Lower leg skin (tissue), 4 donors: ENCODE results near the gene FKBP1B. TPM values are rescaled to one million over a fixed set of nuclear protein-coding genes. Genes with fewer than 3 reads are reported as not detected.
A peak's percentile ranks its signal among the peaks of the same experiment; 100 is the strongest.

Source experiments
- DNase-seq, 2 donors: peaks; one replicate each; pipeline ENCODE4 v3.0.0-alpha.2; 2019; ENCODE audit warnings: low spot score in 2 of 2
- H3K4me3 ChIP-seq: fragments of 200-600 bp; sonication (generic); 2 replicates; pipeline ENCODE4 v1.5.1; 2017; ENCODE audit warnings: mild to moderate bottlenecking, low read depth; ENCODE audit not compliant: poor library complexity, severe bottlenecking
- POLR2A ChIP-seq, 2 donors: fragments of 450-650 bp; IDR thresholded peaks; one replicate each; pipeline ENCODE4 v1.6.1; 2016 to 2017; ENCODE audit warnings: antibody characterized with exemption in 2 of 2, mild to moderate bottlenecking in 1 of 2, moderate library complexity in 1 of 2
- WGBS, 2 donors: methylation state at CpG; one replicate each; pipeline ENCODE4 v1.1.5; 2018; 5-methylcytosine and 5-hydroxymethylcytosine counted together
- intact Hi-C: fragments of 100-400 bp; cut with DNase I; formaldehyde crosslinking; loops from one replicate; pipeline ENCODE4 v1.15.0; 2023; ENCODE audit warnings: low total_unique reads
- total RNA-seq, 4 donors: library from RNA; depleted of rRNA; stranded (reverse); fragments of >200 nt; gene quantifications; one replicate each; pipeline ENCODE4 v1.1.0, GENCODE V29; 2016
- TF ChIP-seq, protein P1 (sequence below), 3 donors: fragments of 450-650 bp; IDR thresholded peaks; one replicate each; pipeline ENCODE4 v1.5.1; 2016; ENCODE audit warnings: antibody characterized with exemption in 3 of 3, mild to moderate bottlenecking in 3 of 3, moderate library complexity in 2 of 3

Gene FKBP1B
- total RNA-seq, 4 donors from 2014 or later = 7.2 to 11.8 (median 9.5) TPM

- TF ChIP-seq POLR2A (IDR thresholded peaks at IDR 0.05) = no peak
- TF ChIP-seq, protein P1, sequence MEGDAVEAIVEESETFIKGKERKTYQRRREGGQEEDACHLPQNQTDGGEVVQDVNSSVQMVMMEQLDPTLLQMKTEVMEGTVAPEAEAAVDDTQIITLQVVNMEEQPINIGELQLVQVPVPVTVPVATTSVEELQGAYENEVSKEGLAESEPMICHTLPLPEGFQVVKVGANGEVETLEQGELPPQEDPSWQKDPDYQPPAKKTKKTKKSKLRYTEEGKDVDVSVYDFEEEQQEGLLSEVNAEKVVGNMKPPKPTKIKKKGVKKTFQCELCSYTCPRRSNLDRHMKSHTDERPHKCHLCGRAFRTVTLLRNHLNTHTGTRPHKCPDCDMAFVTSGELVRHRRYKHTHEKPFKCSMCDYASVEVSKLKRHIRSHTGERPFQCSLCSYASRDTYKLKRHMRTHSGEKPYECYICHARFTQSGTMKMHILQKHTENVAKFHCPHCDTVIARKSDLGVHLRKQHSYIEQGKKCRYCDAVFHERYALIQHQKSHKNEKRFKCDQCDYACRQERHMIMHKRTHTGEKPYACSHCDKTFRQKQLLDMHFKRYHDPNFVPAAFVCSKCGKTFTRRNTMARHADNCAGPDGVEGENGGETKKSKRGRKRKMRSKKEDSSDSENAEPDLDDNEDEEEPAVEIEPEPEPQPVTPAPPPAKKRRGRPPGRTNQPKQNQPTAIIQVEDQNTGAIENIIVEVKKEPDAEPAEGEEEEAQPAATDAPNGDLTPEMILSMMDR (IDR thresholded peaks at IDR 0.05) = no peak
- 5 to 11% methylated on average over 9 of the region's 9 CpGs for WGBS, 2 donors
- DNase-seq = no peak
- intact Hi-C loops = no loop called here
- peak overlapping the region; percentile 41 for H3K4me3 ChIP-seq
Measured at GRCh38 chr2:24077535-24077877, 28.0 kb downstream of the FKBP1B start.

DNA sequence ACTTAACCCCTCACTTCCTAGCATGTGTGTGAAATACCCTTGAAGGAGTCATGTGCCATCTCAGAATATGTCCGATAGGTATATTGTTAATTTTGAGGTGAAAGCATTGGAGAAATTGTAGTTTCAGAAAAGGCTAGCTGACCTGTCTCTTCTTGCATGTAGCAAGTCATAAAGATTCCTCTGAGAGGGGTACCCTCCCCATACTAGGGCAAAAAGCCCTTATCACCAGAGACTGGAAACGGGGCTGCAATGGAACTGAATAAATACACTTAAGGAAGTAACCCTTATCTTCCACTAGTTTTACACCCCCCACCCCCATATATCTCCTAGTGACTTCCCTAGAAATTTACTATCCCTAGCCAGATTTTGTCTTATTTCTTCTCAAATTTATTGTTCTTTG is 28.3 kb downstream of the FKBP1B start:
- DNase-seq = no peak
- no peak for TF ChIP-seq POLR2A (IDR thresholded peaks at IDR 0.05)
- TF ChIP-seq, protein P1 (IDR thresholded peaks at IDR 0.05) = no peak
- intact Hi-C loops = no loop called here
- WGBS, 2 donors = 57 to 60% methylated on average over 2 of the region's 2 CpGs
- H3K4me3 ChIP-seq = no peak overlapping the region

DNA sequence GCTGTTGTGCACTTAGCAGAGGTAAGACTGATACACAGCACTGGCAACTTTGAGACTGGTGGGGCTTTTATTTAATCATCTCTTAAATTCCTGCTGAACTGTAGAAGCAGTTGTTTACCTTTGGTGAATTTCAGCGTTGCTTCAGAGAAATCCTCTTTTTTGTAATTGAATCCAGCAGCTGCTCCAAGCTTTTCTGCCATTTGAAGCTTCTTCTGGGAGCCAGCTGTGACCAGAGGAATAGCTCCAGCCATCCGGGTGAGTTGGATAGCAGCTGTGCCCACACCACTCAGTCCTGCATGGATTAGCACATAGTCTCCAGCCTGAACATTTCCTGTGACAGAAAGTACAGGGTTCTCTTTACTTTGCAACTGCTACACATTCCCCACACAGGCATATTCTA is 31.2 kb downstream of the FKBP1B start:
- intact Hi-C loops = loop anchor here (10.0 kb wide), 2 partner anchors 146 to 256 kb away; no protein-coding TSS in a partner anchor
- WGBS, 2 donors = 54 to 76% methylated on average over 2 of the region's 2 CpGs
- no peak for TF ChIP-seq POLR2A (IDR thresholded peaks at IDR 0.05)
- TF ChIP-seq, protein P1 (IDR thresholded peaks at IDR 0.05) = no peak
- DNase-seq = no peak
- no peak overlapping the region for H3K4me3 ChIP-seq

DNA sequence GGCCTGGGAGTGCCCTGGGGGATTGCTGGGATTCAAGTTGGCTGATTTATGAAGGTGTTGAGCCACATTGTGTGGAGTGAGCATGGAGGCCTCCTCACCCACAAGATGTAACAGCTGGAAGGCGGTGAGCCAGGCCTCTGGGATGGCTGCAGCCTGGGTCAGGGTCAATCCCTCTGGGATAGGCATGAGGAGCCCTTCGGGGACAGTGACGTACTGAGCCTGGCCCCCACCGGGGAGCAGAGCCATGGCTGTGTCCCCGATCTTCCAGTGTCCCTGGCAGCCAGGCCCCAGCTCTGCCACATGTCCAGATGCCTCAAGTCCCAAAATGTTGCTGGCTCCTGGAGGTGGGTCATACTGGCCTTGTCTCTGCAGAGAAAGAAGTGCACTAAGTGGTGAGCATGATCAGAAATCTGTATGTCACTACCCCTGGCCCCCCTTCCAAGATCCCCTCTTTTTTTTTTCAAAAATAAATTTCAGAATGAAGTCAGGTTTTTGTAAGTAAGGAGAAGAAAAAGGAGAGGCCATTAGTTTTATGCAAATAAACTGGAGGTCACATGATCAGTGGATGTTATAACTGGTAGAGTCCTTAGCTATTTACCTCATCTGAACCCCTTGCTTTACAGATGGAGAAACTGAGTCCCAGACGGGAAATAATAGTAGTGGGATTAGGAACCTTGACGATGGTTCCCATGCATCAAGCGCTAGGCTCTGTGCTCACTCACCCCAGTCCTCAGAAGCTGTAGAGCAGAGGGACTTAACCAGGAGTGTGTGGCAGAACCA is 33.4 kb downstream of the FKBP1B start:
- TF ChIP-seq, protein P1 (IDR thresholded peaks at IDR 0.05) = no peak
- no peak for TF ChIP-seq POLR2A (IDR thresholded peaks at IDR 0.05)
- WGBS, 2 donors = 74 to 87% methylated on average over 8 of the region's 8 CpGs
- intact Hi-C loops = loop anchor here (10.0 kb wide), 2 partner anchors 148 to 258 kb away; no protein-coding TSS in a partner anchor
- DNase-seq = peak in 1 of 2 donors; percentile 80
- H3K4me3 ChIP-seq = no peak overlapping the region

DNA sequence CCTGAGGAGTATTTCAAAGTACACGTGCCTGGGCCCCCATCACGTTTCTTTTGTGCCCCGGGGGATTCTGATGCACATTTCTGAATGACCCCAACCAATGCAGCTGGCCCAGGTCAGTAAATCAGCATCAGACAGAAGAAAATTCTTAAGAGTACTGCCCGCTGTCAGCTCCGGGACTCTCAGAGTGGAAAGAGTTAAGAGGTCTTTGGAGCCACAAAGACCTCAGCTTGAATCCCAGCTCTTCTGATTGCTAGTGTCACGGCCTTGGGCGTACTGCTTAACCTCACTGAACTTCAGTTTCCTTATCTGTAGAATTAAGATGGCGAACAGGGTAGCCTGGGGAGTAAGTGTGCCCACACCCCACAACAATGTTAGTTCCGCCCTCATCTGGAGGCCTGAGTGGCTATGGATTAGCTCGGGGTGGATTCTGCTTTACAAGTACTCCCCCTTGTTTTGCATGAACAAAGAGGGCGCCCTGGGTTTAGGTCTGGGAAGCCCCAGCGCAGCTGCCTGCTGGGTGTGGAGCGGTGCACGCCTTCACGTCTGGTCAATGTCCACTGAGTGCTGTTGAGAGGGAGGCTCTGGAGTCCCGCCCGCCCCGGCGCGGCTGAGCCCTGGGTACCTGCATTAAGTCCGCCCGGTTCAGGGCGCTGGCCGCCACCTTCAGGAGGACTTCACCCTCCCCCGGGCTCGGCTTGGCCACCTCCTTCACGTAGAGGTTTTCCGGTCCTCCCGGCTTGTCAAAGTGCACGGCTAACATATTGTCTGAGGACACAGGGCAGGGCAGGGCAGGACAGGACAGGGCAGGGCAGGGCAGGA is 34.2 kb downstream of the FKBP1B start:
- TF ChIP-seq POLR2A (IDR thresholded peaks at IDR 0.05) = no peak
- TF ChIP-seq, protein P1 (IDR thresholded peaks at IDR 0.05) = no peak
- peak overlapping the region; percentile 41 for H3K4me3 ChIP-seq
- intact Hi-C loops = loop anchor here (10.0 kb wide), 2 partner anchors 149 to 259 kb away; no protein-coding TSS in a partner anchor
- WGBS, 2 donors = 8 to 12% methylated on average over 18 to 30 of the region's 30 CpGs
- peak; percentile 80 to 81 for DNase-seq
